H9 (cell line): ENCODE data around the gene PERCC1. TPM values are rescaled to one million over a fixed set of nuclear protein-coding genes. Genes with fewer than 3 reads are reported as not detected.

Experiments used
- DNase-seq: peaks from one replicate; pipeline ENCODE4 v3.0.0-alpha.2; 2017
- H2AFZ ChIP-seq: one replicate; pipeline ENCODE4 v1.6.1; 2013; ENCODE audit warnings: mild to moderate bottlenecking, low read length, control low read depth, moderate library complexity
- H2AK5ac ChIP-seq: 2 replicates; pipeline ENCODE4 v1.6.1; 2013; ENCODE audit warnings: low read length, control low read depth, mixed read lengths; ENCODE audit not compliant: insufficient read length
- H2BK120ac ChIP-seq: one replicate; pipeline ENCODE4 v1.6.1; 2013; ENCODE audit warnings: low read depth, mild to moderate bottlenecking, low read length, control low read depth, inconsistent platforms; ENCODE audit not compliant: poor library complexity, severe bottlenecking
- H2BK12ac ChIP-seq: 2 replicates; pipeline ENCODE4 v1.6.1; 2013; ENCODE audit warnings: low read length, control low read depth, mixed read lengths, low read depth; ENCODE audit not compliant: insufficient read length
- H2BK15ac ChIP-seq: 2 replicates; pipeline ENCODE4 v1.6.1; 2013; ENCODE audit warnings: low read depth, low read length, control low read depth
- H2BK20ac ChIP-seq: one replicate; pipeline ENCODE4 v1.6.1; 2013; ENCODE audit warnings: low read depth, mild to moderate bottlenecking, low read length, control low read depth, inconsistent platforms; ENCODE audit not compliant: poor library complexity, severe bottlenecking
- H2BK5ac ChIP-seq: 2 replicates; pipeline ENCODE4 v1.6.1; 2013; ENCODE audit warnings: low read length, control low read depth, mixed read lengths; ENCODE audit not compliant: insufficient read length
- H3K14ac ChIP-seq: 2 replicates; pipeline ENCODE4 v1.6.1; 2013; ENCODE audit warnings: low read length, control low read depth; ENCODE audit not compliant: insufficient read depth
- H3K18ac ChIP-seq: 2 replicates; pipeline ENCODE4 v1.6.1; 2013; ENCODE audit warnings: low read depth, mild to moderate bottlenecking, mixed read lengths, low read length, control low read depth; ENCODE audit not compliant: insufficient read length
- H3K23ac ChIP-seq: 2 replicates; pipeline ENCODE4 v1.6.1; 2013; ENCODE audit warnings: low read length, control low read depth, mixed read lengths, low read depth; ENCODE audit not compliant: insufficient read length
- H3K23me2 ChIP-seq: 2 replicates; pipeline ENCODE4 v1.6.1; 2013; ENCODE audit warnings: low read depth, mild to moderate bottlenecking, mixed read lengths, low read length, control low read depth; ENCODE audit not compliant: insufficient read length, poor library complexity, severe bottlenecking
- H3K27ac ChIP-seq: 2 replicates; pipeline ENCODE4 v1.5.1; 2013; ENCODE audit warnings: low read length, control low read depth, mixed read lengths, low read depth; ENCODE audit not compliant: insufficient read length
- H3K27me3 ChIP-seq: 2 replicates; pipeline ENCODE4 v1.6.1; 2013; ENCODE audit warnings: low read length, control low read depth, inconsistent platforms; ENCODE audit not compliant: insufficient read depth
- H3K4ac ChIP-seq: 2 replicates; pipeline ENCODE4 v1.6.1; 2013; ENCODE audit warnings: low read depth, mild to moderate bottlenecking, control low read depth, inconsistent platforms, low read length, moderate library complexity
- H3K4me1 ChIP-seq: 2 replicates; pipeline ENCODE4 v1.6.1; 2013; ENCODE audit warnings: low read length, control low read depth, inconsistent platforms; ENCODE audit not compliant: insufficient read depth
- H3K4me2 ChIP-seq: 2 replicates; pipeline ENCODE4 v1.6.1; 2013; ENCODE audit warnings: low read length, control low read depth, mixed read lengths; ENCODE audit not compliant: insufficient read length, insufficient read depth
- H3K56ac ChIP-seq: 2 replicates; pipeline ENCODE4 v1.6.1; 2013; ENCODE audit warnings: low read depth, mild to moderate bottlenecking, mixed read lengths, low read length, control low read depth; ENCODE audit not compliant: insufficient read length
- H3K79me1 ChIP-seq: 2 replicates; pipeline ENCODE4 v1.6.1; 2013; ENCODE audit warnings: low read depth, mild to moderate bottlenecking, moderate library complexity, low read length, control low read depth, inconsistent platforms; ENCODE audit not compliant: insufficient read depth, poor library complexity, severe bottlenecking
- H3K79me2 ChIP-seq: 2 replicates; pipeline ENCODE4 v1.6.1; 2013; ENCODE audit warnings: low read length, control low read depth, inconsistent platforms; ENCODE audit not compliant: insufficient read depth
- H3K9ac ChIP-seq: 2 replicates; pipeline ENCODE4 v1.6.1; 2013; ENCODE audit warnings: low read length, control low read depth, mixed read lengths; ENCODE audit not compliant: insufficient read length; ENCODE audit errors: extremely low read depth
- H3K9me3 ChIP-seq: one replicate; pipeline ENCODE4 v1.6.1; 2013; ENCODE audit warnings: low read depth, low read length, inconsistent platforms; ENCODE audit not compliant: control insufficient read depth
- H3T11ph ChIP-seq: one replicate; pipeline ENCODE4 v1.6.1; 2013; ENCODE audit warnings: mild to moderate bottlenecking, low read length, control low read depth, inconsistent platforms
- H4K20me1 ChIP-seq: one replicate; pipeline ENCODE4 v1.6.1; 2013; ENCODE audit not compliant: control insufficient read depth, insufficient read length, insufficient read depth
- H4K5ac ChIP-seq: 2 replicates; pipeline ENCODE4 v1.6.1; 2013; ENCODE audit warnings: low read depth, mild to moderate bottlenecking, mixed read lengths, low read length, control low read depth; ENCODE audit not compliant: insufficient read length
- H4K8ac ChIP-seq: replicated peaks from 2 replicates; pipeline ENCODE4 v1.6.1; 2013; ENCODE audit warnings: low read length, control low read depth, mixed read lengths, low read depth; ENCODE audit not compliant: insufficient read length
- H4K91ac ChIP-seq: 2 replicates; pipeline ENCODE4 v1.6.1; 2013; ENCODE audit warnings: low read depth, mild to moderate bottlenecking, moderate library complexity, mixed read lengths, low read length, control low read depth; ENCODE audit not compliant: insufficient read length
- H3K27ac Mint-ChIP-seq, 3 experiments: 2 replicates in 2 of 3; 3 replicates in 1 of 3; pipeline ENCODE4 v1.8.0; 2020 to 2021; ENCODE audit warnings: mixed read lengths in 3 of 3, mild to moderate bottlenecking in 1 of 3, moderate library complexity in 1 of 3
- H3K27me3 Mint-ChIP-seq: 2 replicates; pipeline ENCODE4 v1.8.0; 2021; ENCODE audit warnings: low read depth, mild to moderate bottlenecking, moderate library complexity, mixed read lengths
- H3K36me3 Mint-ChIP-seq, 3 experiments: 2 replicates in 2 of 3; 3 replicates in 1 of 3; pipeline ENCODE4 v1.8.0; 2020 to 2021; ENCODE audit warnings: low read depth in 3 of 3, mixed read lengths in 3 of 3; ENCODE audit not compliant: insufficient read depth in 1 of 3
- H3K4me1 Mint-ChIP-seq, 2 experiments: 2 replicates each; pipeline ENCODE4 v1.8.0; 2020; ENCODE audit warnings: mixed read lengths in 2 of 2
- H3K4me3 Mint-ChIP-seq, 2 experiments: 2 replicates in 1 of 2; 3 replicates in 1 of 2; pipeline ENCODE4 v1.8.0; 2020 to 2021; ENCODE audit warnings: mild to moderate bottlenecking in 2 of 2, mixed read lengths in 2 of 2, moderate library complexity in 1 of 2
- H3K9me3 Mint-ChIP-seq, 2 experiments: 2 replicates in 1 of 2; 3 replicates in 1 of 2; pipeline ENCODE4 v1.8.0; 2020; ENCODE audit warnings: mild to moderate bottlenecking in 2 of 2, mixed read lengths in 2 of 2, moderate library complexity in 1 of 2
- WGBS: extraction: QIAGEN DNeasy Blood & Tissue Kit; methylation state at CpG from one replicate; pipeline ENCODE4 v1.1.7; 2013; ENCODE audit warnings: missing lambda C conversion rate, low lambda C conversion rate, mixed read lengths; ENCODE audit not compliant: insufficient read length; ENCODE audit errors: extremely low coverage; 5-methylcytosine and 5-hydroxymethylcytosine counted together
- total RNA-seq: library from RNA; stranded (reverse); gene quantifications from 2 replicates; pipeline ENCODE4 v1.2.1, GENCODE V29; 2021
- TF ChIP-seq, protein P1 (sequence below): fragments of 200-600 bp; sonication (generic); conservative IDR thresholded peaks from 3 replicates; pipeline ENCODE4 v1.8.0; 2021; ENCODE audit warnings: antibody characterized with exemption, mild to moderate bottlenecking

The PERCC1 gene
- total RNA-seq, 1 experiment from 2014 or later = not detected

DNA sequence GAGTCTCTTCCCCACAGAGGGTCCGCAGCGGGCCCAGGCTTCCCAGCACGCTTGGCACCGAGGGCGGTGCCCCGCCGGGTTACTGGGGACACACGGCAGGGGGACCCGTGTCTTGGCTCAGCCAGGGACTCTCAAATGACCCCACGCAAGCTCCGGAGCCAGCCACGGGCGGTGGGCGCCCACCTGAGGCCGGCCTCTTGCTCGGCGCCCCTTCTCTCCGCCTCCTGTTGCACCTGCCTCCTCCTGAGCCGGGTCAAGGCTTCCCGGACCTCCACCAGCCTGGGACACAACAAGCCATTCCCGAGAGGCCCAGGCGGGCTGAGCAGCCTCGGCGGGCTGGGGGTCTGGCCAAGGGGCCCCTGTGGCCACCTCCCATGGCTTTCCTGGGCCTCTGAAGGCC, 11.8 kb downstream of the PERCC1 start:
- no peak overlapping the region for H2BK15ac ChIP-seq
- H3K27me3 ChIP-seq = no peaks in the 10 kb centered on the region
- H2BK20ac ChIP-seq = no peak overlapping the region
- no peaks in the 10 kb centered on the region for H3K9me3 ChIP-seq
- Mint-ChIP-seq H3K27me3 (no peaks in the 10 kb centered on the region), H3K9me3 (no peaks in the 10 kb centered on the region), H3K27ac (no peak overlapping the region), H3K4me3 (no peak overlapping the region), H3K4me1 (no peaks in the 10 kb centered on the region), H3K36me3 (no peaks in the 10 kb centered on the region)
- H3K27ac ChIP-seq = no peak overlapping the region
- TF ChIP-seq, protein P1, sequence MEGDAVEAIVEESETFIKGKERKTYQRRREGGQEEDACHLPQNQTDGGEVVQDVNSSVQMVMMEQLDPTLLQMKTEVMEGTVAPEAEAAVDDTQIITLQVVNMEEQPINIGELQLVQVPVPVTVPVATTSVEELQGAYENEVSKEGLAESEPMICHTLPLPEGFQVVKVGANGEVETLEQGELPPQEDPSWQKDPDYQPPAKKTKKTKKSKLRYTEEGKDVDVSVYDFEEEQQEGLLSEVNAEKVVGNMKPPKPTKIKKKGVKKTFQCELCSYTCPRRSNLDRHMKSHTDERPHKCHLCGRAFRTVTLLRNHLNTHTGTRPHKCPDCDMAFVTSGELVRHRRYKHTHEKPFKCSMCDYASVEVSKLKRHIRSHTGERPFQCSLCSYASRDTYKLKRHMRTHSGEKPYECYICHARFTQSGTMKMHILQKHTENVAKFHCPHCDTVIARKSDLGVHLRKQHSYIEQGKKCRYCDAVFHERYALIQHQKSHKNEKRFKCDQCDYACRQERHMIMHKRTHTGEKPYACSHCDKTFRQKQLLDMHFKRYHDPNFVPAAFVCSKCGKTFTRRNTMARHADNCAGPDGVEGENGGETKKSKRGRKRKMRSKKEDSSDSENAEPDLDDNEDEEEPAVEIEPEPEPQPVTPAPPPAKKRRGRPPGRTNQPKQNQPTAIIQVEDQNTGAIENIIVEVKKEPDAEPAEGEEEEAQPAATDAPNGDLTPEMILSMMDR = no peak
- no peak overlapping the region for H3T11ph ChIP-seq
- no peak overlapping the region for H2BK5ac ChIP-seq
- H3K18ac ChIP-seq = no peak overlapping the region
- H4K5ac ChIP-seq = no peak overlapping the region
- no peak overlapping the region for H3K4ac ChIP-seq
- H4K8ac ChIP-seq = no peak overlapping the region
- no peak overlapping the region for H3K9ac ChIP-seq
- H2BK12ac ChIP-seq = no peak overlapping the region
- no peaks in the 10 kb centered on the region for H3K79me1 ChIP-seq
- H3K14ac ChIP-seq = no peak overlapping the region
- no peak overlapping the region for H3K23ac ChIP-seq
- no peaks in the 10 kb centered on the region for H3K23me2 ChIP-seq
- H4K20me1 ChIP-seq = peaks cover 2% of the 10 kb centered on the region
- WGBS = no CpG with 5 or more reads among the region's 24 CpGs
- H2BK120ac ChIP-seq = no peak overlapping the region
- no peak for DNase-seq
- H3K4me1 ChIP-seq = no peaks in the 10 kb centered on the region
- H3K79me2 ChIP-seq = no peaks in the 10 kb centered on the region
- H3K56ac ChIP-seq = no peak overlapping the region
- no peak overlapping the region for H3K4me2 ChIP-seq
- no peak overlapping the region for H2AK5ac ChIP-seq
- peak overlapping the region; percentile 51 for H4K91ac ChIP-seq
- H2AFZ ChIP-seq = no peak overlapping the region
